ENCODE results near the gene MTUS2.

- TF ChIP-seq ZNF274 (IDR thresholded peaks at IDR 0.05; ENCODE audit: low read depth, low read length) (no peak), YY1 (IDR thresholded peaks at IDR 0.05; ENCODE audit: insufficient read depth, insufficient read length) (no peak)
These were observed 143.9 kb downstream of the MTUS2 start for GRCh38 chr13:28964052-28964451.
